Nephron progenitor cell (in vitro differentiated cells): ENCODE data around the gene HNMT.

Experiments
- DNase-seq: peaks from one replicate; pipeline ENCODE4 v3.0.0; 2021
- H3K27ac Mint-ChIP-seq: 2 replicates; pipeline ENCODE4 v1.8.0; 2021; ENCODE audit warnings: mild to moderate bottlenecking, moderate library complexity, mixed read lengths
- H3K27me3 Mint-ChIP-seq: 2 replicates; pipeline ENCODE4 v1.8.0; 2021; ENCODE audit warnings: mild to moderate bottlenecking, low read depth, mixed read lengths; ENCODE audit not compliant: poor library complexity
- H3K36me3 Mint-ChIP-seq: 2 replicates; pipeline ENCODE4 v1.8.0; 2021; ENCODE audit warnings: low read depth, mixed read lengths
- H3K4me1 Mint-ChIP-seq: 2 replicates; pipeline ENCODE4 v1.8.0; 2021; ENCODE audit warnings: mixed read lengths
- H3K4me3 Mint-ChIP-seq: 2 replicates; pipeline ENCODE4 v1.8.0; 2021; ENCODE audit warnings: mild to moderate bottlenecking, moderate library complexity, mixed read lengths
- H3K9me3 Mint-ChIP-seq: 2 replicates; pipeline ENCODE4 v1.8.0; 2021; ENCODE audit warnings: mild to moderate bottlenecking, moderate library complexity, mixed read lengths
- TF ChIP-seq, protein P1 (sequence below): fragments of 200-600 bp; sonication (generic); IDR thresholded peaks from 2 replicates; pipeline ENCODE4 v1.5.0; 2021; ENCODE audit warnings: antibody characterized with exemption

Gene HNMT

DNA sequence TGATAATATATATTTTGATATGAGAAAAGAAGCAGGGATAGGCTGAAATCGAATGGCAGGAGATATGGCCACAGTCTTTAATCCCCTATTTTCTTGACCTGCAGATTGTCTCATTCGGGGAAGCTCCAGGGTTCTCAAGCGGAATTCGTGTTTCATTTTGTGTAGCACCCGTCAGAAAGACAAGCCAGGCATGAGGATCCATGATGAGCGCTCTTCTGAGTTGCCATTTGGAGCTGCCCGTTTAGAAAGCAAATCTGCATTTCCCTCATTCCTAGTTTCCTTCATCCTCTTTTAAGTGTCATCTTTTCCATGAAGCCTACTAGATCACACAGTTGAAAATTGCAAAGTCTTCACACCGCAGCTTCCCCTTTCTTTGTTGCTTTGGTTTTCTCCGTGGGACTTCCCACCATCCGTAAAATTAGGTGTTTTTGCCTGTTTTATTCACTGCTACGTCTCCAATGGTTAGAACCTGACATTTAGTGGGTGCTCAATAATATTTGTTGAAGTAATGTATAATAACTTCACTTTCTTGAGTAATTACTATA, 16.9 kb downstream of the HNMT start:
- Mint-ChIP-seq H3K27me3 (peaks cover 3% of the 10 kb centered on the region), H3K9me3 (no peaks in the 10 kb centered on the region), H3K4me3 (no peak overlapping the region), H3K4me1 (peaks cover 10% of the 10 kb centered on the region), H3K27ac (no peak overlapping the region), H3K36me3 (peaks cover 10% of the 10 kb centered on the region)
- DNase-seq = no peak
- TF ChIP-seq, protein P1, sequence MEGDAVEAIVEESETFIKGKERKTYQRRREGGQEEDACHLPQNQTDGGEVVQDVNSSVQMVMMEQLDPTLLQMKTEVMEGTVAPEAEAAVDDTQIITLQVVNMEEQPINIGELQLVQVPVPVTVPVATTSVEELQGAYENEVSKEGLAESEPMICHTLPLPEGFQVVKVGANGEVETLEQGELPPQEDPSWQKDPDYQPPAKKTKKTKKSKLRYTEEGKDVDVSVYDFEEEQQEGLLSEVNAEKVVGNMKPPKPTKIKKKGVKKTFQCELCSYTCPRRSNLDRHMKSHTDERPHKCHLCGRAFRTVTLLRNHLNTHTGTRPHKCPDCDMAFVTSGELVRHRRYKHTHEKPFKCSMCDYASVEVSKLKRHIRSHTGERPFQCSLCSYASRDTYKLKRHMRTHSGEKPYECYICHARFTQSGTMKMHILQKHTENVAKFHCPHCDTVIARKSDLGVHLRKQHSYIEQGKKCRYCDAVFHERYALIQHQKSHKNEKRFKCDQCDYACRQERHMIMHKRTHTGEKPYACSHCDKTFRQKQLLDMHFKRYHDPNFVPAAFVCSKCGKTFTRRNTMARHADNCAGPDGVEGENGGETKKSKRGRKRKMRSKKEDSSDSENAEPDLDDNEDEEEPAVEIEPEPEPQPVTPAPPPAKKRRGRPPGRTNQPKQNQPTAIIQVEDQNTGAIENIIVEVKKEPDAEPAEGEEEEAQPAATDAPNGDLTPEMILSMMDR = no peak

DNA sequence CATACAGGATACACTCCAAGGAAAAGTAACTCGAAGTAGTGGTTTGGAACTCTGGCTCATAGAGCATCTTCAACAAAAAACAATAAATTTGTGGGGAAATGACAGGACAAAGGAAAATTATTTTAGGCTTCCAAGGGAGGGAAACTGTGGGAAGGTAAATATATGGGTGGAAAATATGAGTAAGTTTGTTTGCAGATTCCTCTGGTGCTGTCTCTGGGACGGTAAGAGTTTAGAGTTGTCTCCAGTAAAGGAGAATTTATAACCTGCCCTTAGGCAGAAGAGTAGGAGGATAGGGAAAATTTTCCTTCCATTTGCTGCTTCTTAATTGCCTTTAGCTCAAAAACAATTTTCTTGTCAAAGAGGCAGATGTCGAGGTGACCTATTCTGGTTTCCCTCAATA, 19.3 kb downstream of the HNMT start:
- TF ChIP-seq, protein P1 = no peak
- Mint-ChIP-seq H3K9me3 (no peaks in the 10 kb centered on the region), H3K4me1 (peaks cover 10% of the 10 kb centered on the region), H3K4me3 (no peak overlapping the region), H3K27ac (no peak overlapping the region), H3K36me3 (peaks cover 19% of the 10 kb centered on the region), H3K27me3 (peaks cover 3% of the 10 kb centered on the region)
- no peak for DNase-seq

DNA sequence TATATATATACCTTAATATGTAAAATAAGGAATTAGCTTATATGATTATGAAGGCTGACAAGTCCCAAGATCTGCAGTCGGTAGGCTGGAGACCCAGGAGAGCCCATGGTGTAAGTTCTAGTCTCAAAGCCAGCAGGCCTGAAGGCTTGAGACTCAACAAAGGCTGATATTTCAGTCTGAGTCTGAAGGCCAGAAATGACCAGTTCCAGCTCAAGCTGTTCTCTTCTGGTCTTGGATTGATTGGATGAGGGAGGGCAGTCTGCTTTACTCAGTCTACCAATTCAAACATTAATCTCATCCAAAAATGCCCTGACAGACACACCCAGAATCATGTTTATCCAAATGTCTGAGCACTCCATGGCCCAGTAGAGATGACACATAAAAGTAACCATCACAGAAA, 22.0 kb downstream of the HNMT start:
- no peak for DNase-seq
- peaks cover 10% of the 10 kb centered on the region for H3K4me1 Mint-ChIP-seq
- peaks cover 5% of the 10 kb centered on the region for H3K9me3 Mint-ChIP-seq
- no peak overlapping the region for H3K4me3 Mint-ChIP-seq
- peaks cover 37% of the 10 kb centered on the region for H3K36me3 Mint-ChIP-seq
- no peaks in the 10 kb centered on the region for H3K27me3 Mint-ChIP-seq
- H3K27ac Mint-ChIP-seq = no peak overlapping the region
- TF ChIP-seq, protein P1 = no peak

DNA sequence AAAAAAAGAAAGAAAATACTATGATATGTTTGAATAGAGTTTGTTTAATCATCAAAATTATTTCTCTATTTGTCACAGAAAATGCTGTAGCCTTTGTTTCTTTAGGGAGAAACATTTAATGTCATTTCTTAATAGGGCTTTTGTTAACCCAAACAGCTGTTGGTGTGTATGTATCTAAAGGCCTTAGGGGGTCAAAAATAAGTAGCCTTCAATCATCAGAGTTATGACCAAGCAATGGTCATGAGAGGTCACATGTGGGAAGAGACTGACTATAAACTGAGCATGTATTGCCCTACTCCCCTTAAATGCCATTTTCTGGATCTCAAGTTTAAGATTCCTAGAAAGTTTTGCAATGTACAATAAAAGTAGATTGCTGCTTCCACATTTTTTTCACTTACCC, 22.7 kb downstream of the HNMT start:
- H3K27me3 Mint-ChIP-seq = no peaks in the 10 kb centered on the region
- TF ChIP-seq, protein P1 = no peak
- peaks cover 10% of the 10 kb centered on the region for H3K4me1 Mint-ChIP-seq
- H3K27ac Mint-ChIP-seq = no peak overlapping the region
- peaks cover 9% of the 10 kb centered on the region for H3K9me3 Mint-ChIP-seq
- no peak for DNase-seq
- no peak overlapping the region for H3K4me3 Mint-ChIP-seq
- H3K36me3 Mint-ChIP-seq = peaks cover 40% of the 10 kb centered on the region

DNA sequence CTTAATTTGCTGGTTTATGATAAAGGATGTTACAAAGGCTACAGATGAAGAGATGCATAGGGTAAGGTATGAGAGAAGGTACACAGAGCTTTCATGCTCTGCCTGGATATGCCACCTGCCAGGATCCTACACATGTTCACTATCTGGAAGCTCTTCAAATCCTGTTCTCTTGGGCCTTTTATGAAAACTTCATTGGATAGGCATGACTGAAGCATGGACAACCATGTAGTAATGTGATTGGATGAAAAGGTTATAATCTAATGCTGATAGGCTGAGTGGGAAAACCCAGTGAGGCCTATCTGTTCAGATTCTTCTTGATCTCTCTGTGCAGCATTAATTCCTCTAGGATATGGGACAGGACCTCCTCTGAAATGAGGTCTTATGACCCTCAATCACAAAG, 26.8 kb downstream of the HNMT start:
- peaks cover 56% of the 10 kb centered on the region for H3K36me3 Mint-ChIP-seq

More for the DNA sequence above, 26.8 kb downstream of the HNMT start:
- Mint-ChIP-seq H3K27ac (no peak overlapping the region), H3K4me3 (no peak overlapping the region), H3K4me1 (no peaks in the 10 kb centered on the region), H3K9me3 (peaks cover 45% of the 10 kb centered on the region), H3K27me3 (no peaks in the 10 kb centered on the region)
- TF ChIP-seq, protein P1 = no peak
- no peak for DNase-seq
